IMR-90 (cell line): ENCODE data around the gene GZMM. TPM values are rescaled to one million over a fixed set of nuclear protein-coding genes. Genes with fewer than 3 reads are reported as not detected.

Experiments used
- ATAC-seq: fragments of 200-7000 bp; cut with Tn5 transposase; 2 replicates; pipeline ENCODE4 v1.9.1; 2020; ENCODE audit warnings: low read depth, mild to moderate bottlenecking, moderate library complexity
- BruUV-seq: library from RNA; stranded (reverse); fragments of 400-500 nt; replicated peaks from 2 replicates; lab custom pipeline; 2021; lab: Mats Ljungman, UMichigan
- CTCF ChIA-PET: fragments of 300-600 bp; formaldehyde crosslinking; extraction: SDS; loops from one replicate; lab custom pipeline; 2021; ENCODE audit warnings: antibody characterized with exemption; lab: Yijun Ruan, JAX
- POLR2A ChIA-PET: fragments of 300-600 bp; sonication (Branson Sonifier 250); formaldehyde crosslinking; loops from one replicate; lab custom pipeline; 2022; ENCODE audit warnings: antibody characterized with exemption; ENCODE audit not compliant: unreplicated experiment; lab: Charles Lee
- DNase-seq: peaks from one replicate; pipeline ENCODE4 v3.0.0; 2013
- H2AFZ ChIP-seq: replicated peaks from 2 replicates; pipeline ENCODE3; 2013; ENCODE audit warnings: low read length, mild to moderate bottlenecking; ENCODE audit not compliant: poor library complexity
- H2AK5ac ChIP-seq: 2 replicates; pipeline ENCODE4 v1.6.1; 2013; ENCODE audit warnings: low read depth, low read length, inconsistent platforms
- H2AK9ac ChIP-seq: replicated peaks from 2 replicates; pipeline ENCODE3; 2013; ENCODE audit warnings: mild to moderate bottlenecking, low read depth, low read length, moderate library complexity; ENCODE audit not compliant: poor library complexity
- H2BK120ac ChIP-seq: 2 replicates; pipeline ENCODE4 v1.6.1; 2013; ENCODE audit warnings: low read depth, low read length, inconsistent platforms
- H2BK15ac ChIP-seq: 3 replicates; pipeline ENCODE4 v1.6.1; 2013; ENCODE audit warnings: low read depth, low read length, inconsistent platforms
- H2BK20ac ChIP-seq: 2 replicates; pipeline ENCODE4 v1.6.1; 2013; ENCODE audit warnings: low read depth, mild to moderate bottlenecking, inconsistent platforms, low read length, moderate library complexity
- H2BK5ac ChIP-seq: 2 replicates; pipeline ENCODE4 v1.6.1; 2013; ENCODE audit warnings: mild to moderate bottlenecking, low read depth, low read length, inconsistent platforms; ENCODE audit not compliant: poor library complexity, severe bottlenecking
- H3K14ac ChIP-seq: replicated peaks from 2 replicates; pipeline ENCODE4 v1.6.1; 2013; ENCODE audit warnings: low read depth, low read length, inconsistent platforms
- H3K18ac ChIP-seq: 2 replicates; pipeline ENCODE4 v1.6.1; 2013; ENCODE audit warnings: low read depth, low read length, control low read depth
- H3K23ac ChIP-seq: 2 replicates; pipeline ENCODE4 v1.6.1; 2013; ENCODE audit warnings: low read depth, low read length, inconsistent platforms
- H3K27ac ChIP-seq: 2 replicates; pipeline ENCODE4 v1.5.1; 2013; ENCODE audit warnings: mild to moderate bottlenecking, control low read depth, low read length; ENCODE audit not compliant: insufficient read depth
- H3K27me3 ChIP-seq: 2 replicates; pipeline ENCODE4 v1.6.1; 2013; ENCODE audit warnings: low read length; ENCODE audit not compliant: control insufficient read depth, insufficient read depth
- H3K36me3 ChIP-seq: 2 replicates; pipeline ENCODE4 v1.6.1; 2013; ENCODE audit warnings: low read length, mixed read lengths; ENCODE audit not compliant: control insufficient read depth, insufficient read depth
- H3K4ac ChIP-seq: 2 replicates; pipeline ENCODE4 v1.6.1; 2013; ENCODE audit warnings: low read depth, low read length, inconsistent platforms
- H3K4me1 ChIP-seq: 2 replicates; pipeline ENCODE4 v1.6.1; 2013; ENCODE audit warnings: low read length, mixed read lengths; ENCODE audit not compliant: control insufficient read depth, insufficient read depth
- H3K4me2 ChIP-seq: 2 replicates; pipeline ENCODE4 v1.6.1; 2013; ENCODE audit warnings: low read depth, mild to moderate bottlenecking, control low read depth, low read length, moderate library complexity
- H3K4me3 ChIP-seq: 2 replicates; pipeline ENCODE4 v1.5.1; 2013; ENCODE audit warnings: low read depth, mild to moderate bottlenecking, control low read depth, low read length, moderate library complexity; ENCODE audit not compliant: insufficient read depth
- H3K56ac ChIP-seq: 2 replicates; pipeline ENCODE4 v1.6.1; 2013; ENCODE audit warnings: low read length, inconsistent platforms; ENCODE audit not compliant: insufficient read depth; ENCODE audit errors: extremely low read depth
- H3K79me1 ChIP-seq, 2 experiments: 2 replicates each; pipeline ENCODE4 v1.6.1; 2013; ENCODE audit warnings: low read length in 2 of 2, inconsistent platforms in 1 of 2, low read depth in 1 of 2
- H3K9ac ChIP-seq: 2 replicates; pipeline ENCODE4 v1.6.1; 2013; ENCODE audit warnings: low read depth, low read length, control low read depth
- H3K9me1 ChIP-seq: 2 replicates; pipeline ENCODE4 v1.6.1; 2013; ENCODE audit warnings: low read length, inconsistent platforms; ENCODE audit not compliant: insufficient read depth
- H3K9me3 ChIP-seq: 2 replicates; pipeline ENCODE4 v1.6.1; 2013; ENCODE audit warnings: low read length; ENCODE audit not compliant: control insufficient read depth, insufficient read depth
- H4K20me1 ChIP-seq: 2 replicates; pipeline ENCODE4 v1.6.1; 2013; ENCODE audit warnings: low read length, inconsistent platforms; ENCODE audit not compliant: insufficient read depth
- H4K5ac ChIP-seq: 2 replicates; pipeline ENCODE4 v1.6.1; 2013; ENCODE audit warnings: mild to moderate bottlenecking, low read depth, low read length, control low read depth
- H4K8ac ChIP-seq, 2 experiments: 2 replicates each; pipeline ENCODE4 v1.6.1; 2013; ENCODE audit warnings: low read depth in 2 of 2, low read length in 2 of 2, control low read depth in 1 of 2, inconsistent platforms in 1 of 2
- H4K91ac ChIP-seq: 2 replicates; pipeline ENCODE4 v1.6.1; 2013; ENCODE audit warnings: low read depth, low read length, inconsistent platforms; ENCODE audit not compliant: insufficient read depth
- BHLHE40 ChIP-seq: fragments of 150-350 bp; IDR thresholded peaks from 2 replicates; pipeline ENCODE4 v1.6.1; 2016; ENCODE audit warnings: mild to moderate bottlenecking, low read depth, low read length
- CEBPB ChIP-seq: IDR thresholded peaks from 2 replicates; pipeline ENCODE4 v1.6.1; 2012; ENCODE audit warnings: low read depth, low read length, improper control_type of control experiment
- CHD1 ChIP-seq: IDR thresholded peaks from 2 replicates; pipeline ENCODE4 v1.6.1; 2012; ENCODE audit warnings: low read depth, low read length, improper control_type of control experiment
- CTCF ChIP-seq: conservative IDR thresholded peaks from 2 replicates; pipeline ENCODE4 v1.5.1; 2012; ENCODE audit warnings: mild to moderate bottlenecking, low read depth, low read length, improper control_type of control experiment
- ELK1 ChIP-seq: fragments of 150-350 bp; IDR thresholded peaks from 2 replicates; pipeline ENCODE4 v1.6.1; 2016; ENCODE audit warnings: low read depth, mild to moderate bottlenecking, low read length, moderate library complexity, borderline replicate concordance
- FOS ChIP-seq: fragments of 150-350 bp; IDR thresholded peaks from 2 replicates; pipeline ENCODE4 v1.6.1; 2016; ENCODE audit warnings: low read depth, low read length
- MAFK ChIP-seq: IDR thresholded peaks from 2 replicates; pipeline ENCODE4 v1.6.1; 2012; ENCODE audit warnings: low read depth, low read length, improper control_type of control experiment
- MAZ ChIP-seq: IDR thresholded peaks from 2 replicates; pipeline ENCODE4 v1.6.1; 2012; ENCODE audit warnings: low read depth, mild to moderate bottlenecking, low read length, improper control_type of control experiment, moderate library complexity, borderline replicate concordance
- MXI1 ChIP-seq: IDR thresholded peaks from 2 replicates; pipeline ENCODE4 v1.6.1; 2012; ENCODE audit warnings: low read depth, mild to moderate bottlenecking, low read length, moderate library complexity, borderline replicate concordance
- NFE2L2 ChIP-seq: fragments of 150-350 bp; IDR thresholded peaks from 2 replicates; pipeline ENCODE4 v1.6.1; 2016; ENCODE audit warnings: low read depth, mild to moderate bottlenecking, low read length
- POLR2A ChIP-seq: IDR thresholded peaks from 2 replicates; pipeline ENCODE4 v1.6.1; 2012; ENCODE audit warnings: mild to moderate bottlenecking, low read depth, low read length
- RAD21 ChIP-seq: IDR thresholded peaks from 2 replicates; pipeline ENCODE4 v1.6.1; 2012; ENCODE audit warnings: low read length, improper control_type of control experiment
- RCOR1 ChIP-seq: IDR thresholded peaks from 2 replicates; pipeline ENCODE4 v1.6.1; 2012; ENCODE audit warnings: mild to moderate bottlenecking, low read length, improper control_type of control experiment; ENCODE audit not compliant: insufficient replicate concordance
- RFX5 ChIP-seq: IDR thresholded peaks from 2 replicates; pipeline ENCODE4 v1.8.0; 2012; ENCODE audit warnings: low read depth, mild to moderate bottlenecking, low read length, moderate library complexity
- SMC3 ChIP-seq: fragments of 150-350 bp; IDR thresholded peaks from 2 replicates; pipeline ENCODE4 v1.6.1; 2016; ENCODE audit warnings: low read depth, mild to moderate bottlenecking, antibody characterized with exemption, low read length, moderate library complexity
- USF2 ChIP-seq: fragments of 150-350 bp; IDR thresholded peaks from 2 replicates; pipeline ENCODE4 v1.6.1; 2017; ENCODE audit warnings: mild to moderate bottlenecking, antibody characterized with exemption, low read length, low read depth
- WGBS, 2 experiments: methylation state at CpG; one replicate each; pipeline versions ENCODE4 v1.1.5 to v1.1.7; 2013; ENCODE audit warnings: missing lambda C conversion rate in 2 of 2; ENCODE audit not compliant: insufficient read length in 1 of 2; ENCODE audit errors: extremely low coverage in 2 of 2; 5-methylcytosine and 5-hydroxymethylcytosine counted together
- dilution Hi-C: fragments of 300-500 bp; cut with HindIII; formaldehyde crosslinking; loops from one replicate; pipeline ENCODE4 v1.14.3; 2018; ENCODE audit warnings: low sequenced_read_pairs; ENCODE audit not compliant: unreplicated experiment
- in situ Hi-C: fragments of 300-500 bp; cut with MboI; formaldehyde crosslinking; loops from 3 replicates; pipeline ENCODE4 v1.14.3; 2019; ENCODE audit warnings: low sequenced_read_pairs, inconsistent platforms, mixed read lengths
- intact Hi-C: fragments of 100-400 bp; cut with micrococcal nuclease; formaldehyde crosslinking; loops from 2 replicates; pipeline ENCODE4 v1.10.0; 2022
- polyA plus RNA-seq, 3 experiments: library from polyadenylated mRNA; depleted of rRNA; stranded (reverse); fragments of >200 nt; gene quantifications; 2 replicates each; pipeline ENCODE4 v1.2.3, GENCODE V29; 2012; ENCODE audit warnings: low replicate concordance in 1 of 3
- total RNA-seq: library from RNA; depleted of rRNA; stranded (reverse); fragments of >200 nt; gene quantifications from 2 replicates; pipeline ENCODE4 v1.2.3, GENCODE V29; 2012

Gene GZMM
- total and polyA plus RNA-seq, 2 of the 4 experiments (the other 2 are of a cell fraction): 0.24 TPM; not detected in 1

- no peak overlapping the region for H3K56ac ChIP-seq
- no peak overlapping the region for H3K4me2 ChIP-seq
- peaks cover 41% of the 10 kb centered on the region for H4K20me1 ChIP-seq
- no peak overlapping the region for H2BK5ac ChIP-seq
- no peak overlapping the region for H3K4ac ChIP-seq
- H3K4me1 ChIP-seq: peaks cover 7% of the 10 kb centered on the region
- H3K9me1 ChIP-seq: no peaks in the 10 kb centered on the region
- no peak overlapping the region for H3K4me3 ChIP-seq
- peaks cover 17% of the 10 kb centered on the region; the same call in 1 of the 2 replicates for H3K36me3 ChIP-seq
- no peak for TF ChIP-seq FOS
- no peak for TF ChIP-seq CEBPB
- TF ChIP-seq NFE2L2: no peak
- no peak for TF ChIP-seq POLR2A
- TF ChIP-seq MAFK: no peak
- TF ChIP-seq RAD21: no peak
- TF ChIP-seq SMC3: no peak
- TF ChIP-seq CHD1: no peak
- no peak for TF ChIP-seq USF2
- TF ChIP-seq BHLHE40: no peak
- no peak for TF ChIP-seq CTCF
- TF ChIP-seq RFX5: no peak
- no peak for TF ChIP-seq MXI1
- no peak for TF ChIP-seq ELK1
- no peak for TF ChIP-seq MAZ
- no peak for TF ChIP-seq RCOR1
- WGBS, 2 experiments: 90% methylated on average over 2 of the region's 10 CpGs; no CpG with 5 or more reads in 1 of the 2 experiments
- H2AK9ac ChIP-seq: peak overlapping the region; percentile 65
- H4K91ac ChIP-seq: no peak overlapping the region
- no peak overlapping the region for H2BK15ac ChIP-seq
- in situ Hi-C loops (loop anchor here (5.0 kb wide), 1 partner anchor 147 kb away; no protein-coding TSS in a partner anchor), intact Hi-C loops (loop anchor here (2.0 kb wide), 1 partner anchor 77 kb away; the partner anchor contains the start of gene RNF126), dilution Hi-C loops (no loop called here)
- no peak overlapping the region for H3K23ac ChIP-seq
- ChIA-PET CTCF (no interaction called here), POLR2A (no interaction called here)
- no peak overlapping the region for H4K8ac ChIP-seq
- H3K9ac ChIP-seq: no peak overlapping the region
- no peak overlapping the region for H2BK20ac ChIP-seq
- H3K79me1 ChIP-seq: peaks cover 0 to 4% of the 10 kb centered on the region in 2 experiments; a peak in 1 of 4 replicates
- no peak overlapping the region for H2AFZ ChIP-seq
- no peak for DNase-seq
- BruUV-seq: no TSS peak
- H3K9me3 ChIP-seq: no peaks in the 10 kb centered on the region
- no peak overlapping the region for H4K5ac ChIP-seq
- no peak for ATAC-seq
- no peak overlapping the region for H2AK5ac ChIP-seq
- no peak overlapping the region for H3K27ac ChIP-seq
- no peak overlapping the region for H3K14ac ChIP-seq
- no peak overlapping the region for H2BK120ac ChIP-seq
- H3K27me3 ChIP-seq: peaks cover 6% of the 10 kb centered on the region
- no peak overlapping the region for H3K18ac ChIP-seq
Observed at GRCh38 chr19:585551-586110, 41.8 kb downstream of the GZMM start.
